ENCODE data around the gene CEP57L1. TPM values are rescaled to one million over a fixed set of nuclear protein-coding genes. Genes with fewer than 3 reads are reported as not detected.

Gene CEP57L1
- total and polyA plus RNA-seq, 2 experiments from 2014 or later, result 17.1 to 20.2 TPM

DNA sequence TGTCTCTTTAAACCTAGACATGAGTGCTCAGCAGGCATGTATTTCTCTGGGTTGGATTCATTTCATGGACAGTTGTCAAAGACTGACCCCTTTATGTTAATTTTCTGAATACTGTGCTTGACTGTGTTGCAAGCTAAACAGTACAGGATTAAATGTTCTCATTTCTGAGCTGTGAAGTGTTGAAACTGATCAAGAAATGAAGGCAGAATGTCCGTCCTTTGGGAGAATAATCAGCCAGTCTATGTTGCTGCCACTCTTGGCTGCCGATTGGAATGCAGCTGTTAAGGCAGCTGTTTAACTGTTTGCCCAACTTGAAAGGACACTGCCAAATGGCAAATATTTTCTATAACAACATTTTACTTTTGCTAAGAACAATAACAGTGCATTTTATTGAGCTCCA, 87.3 kb downstream of the CEP57L1 start:
- Histone ChIP-seq H3F3A (replicated peaks; ENCODE audit: low read depth) (no peaks in the 10 kb centered on the region), H4K20me1 (replicated peaks; ENCODE audit: insufficient read depth) (no peaks in the 10 kb centered on the region), H3K4me3 (no peak overlapping the region), H3K9me2 (ENCODE audit: insufficient read depth) (no peaks in the 10 kb centered on the region), H2AFZ (peak overlapping the region; percentile 52; the same call in 1 of the 2 replicates), H3K79me2 (replicated peaks; ENCODE audit: insufficient read depth) (no peaks in the 10 kb centered on the region), H3K27ac (ENCODE audit: low read depth) (no peak overlapping the region), H3K4me1 (ENCODE audit: insufficient read depth) (no peaks in the 10 kb centered on the region), H3K36me3 (ENCODE audit: insufficient read depth) (no peaks in the 10 kb centered on the region), H3K27me3 (ENCODE audit: insufficient read depth) (no peaks in the 10 kb centered on the region), H3K4me2 (no peak overlapping the region)
- Mint-ChIP-seq H3K9me3 (no peaks in the 10 kb centered on the region), H3K27me3 (ENCODE audit: insufficient read depth, low read depth, poor library complexity) (peaks cover 2% of the 10 kb centered on the region), H3K27ac (no peak overlapping the region), H3K4me3 (no peak overlapping the region), H3K4me1 (peaks cover 23% of the 10 kb centered on the region), H3K36me3 (ENCODE audit: low read depth) (no peaks in the 10 kb centered on the region)
- ATAC-seq (no peak), DNase-seq (ENCODE audit: low spot score) (no peak)
- TF ChIP-seq EZH2 (IDR thresholded peaks at IDR 0.05; ENCODE audit: low read depth, unreplicated experiment) (no peak), JUNB (IDR thresholded peaks at IDR 0.05; ENCODE audit: unreplicated experiment) (no peak), EZH2phosphoT487 (IDR thresholded peaks at IDR 0.05; ENCODE audit: unreplicated experiment) (no peak), ZNF331 (CRISPR knock-in tag; IDR thresholded peaks at IDR 0.05; ENCODE audit: low read depth) (no peak), NANOG (IDR thresholded peaks at IDR 0.05; ENCODE audit: borderline replicate concordance) (no peak)
- TF ChIP-seq, protein P1, sequence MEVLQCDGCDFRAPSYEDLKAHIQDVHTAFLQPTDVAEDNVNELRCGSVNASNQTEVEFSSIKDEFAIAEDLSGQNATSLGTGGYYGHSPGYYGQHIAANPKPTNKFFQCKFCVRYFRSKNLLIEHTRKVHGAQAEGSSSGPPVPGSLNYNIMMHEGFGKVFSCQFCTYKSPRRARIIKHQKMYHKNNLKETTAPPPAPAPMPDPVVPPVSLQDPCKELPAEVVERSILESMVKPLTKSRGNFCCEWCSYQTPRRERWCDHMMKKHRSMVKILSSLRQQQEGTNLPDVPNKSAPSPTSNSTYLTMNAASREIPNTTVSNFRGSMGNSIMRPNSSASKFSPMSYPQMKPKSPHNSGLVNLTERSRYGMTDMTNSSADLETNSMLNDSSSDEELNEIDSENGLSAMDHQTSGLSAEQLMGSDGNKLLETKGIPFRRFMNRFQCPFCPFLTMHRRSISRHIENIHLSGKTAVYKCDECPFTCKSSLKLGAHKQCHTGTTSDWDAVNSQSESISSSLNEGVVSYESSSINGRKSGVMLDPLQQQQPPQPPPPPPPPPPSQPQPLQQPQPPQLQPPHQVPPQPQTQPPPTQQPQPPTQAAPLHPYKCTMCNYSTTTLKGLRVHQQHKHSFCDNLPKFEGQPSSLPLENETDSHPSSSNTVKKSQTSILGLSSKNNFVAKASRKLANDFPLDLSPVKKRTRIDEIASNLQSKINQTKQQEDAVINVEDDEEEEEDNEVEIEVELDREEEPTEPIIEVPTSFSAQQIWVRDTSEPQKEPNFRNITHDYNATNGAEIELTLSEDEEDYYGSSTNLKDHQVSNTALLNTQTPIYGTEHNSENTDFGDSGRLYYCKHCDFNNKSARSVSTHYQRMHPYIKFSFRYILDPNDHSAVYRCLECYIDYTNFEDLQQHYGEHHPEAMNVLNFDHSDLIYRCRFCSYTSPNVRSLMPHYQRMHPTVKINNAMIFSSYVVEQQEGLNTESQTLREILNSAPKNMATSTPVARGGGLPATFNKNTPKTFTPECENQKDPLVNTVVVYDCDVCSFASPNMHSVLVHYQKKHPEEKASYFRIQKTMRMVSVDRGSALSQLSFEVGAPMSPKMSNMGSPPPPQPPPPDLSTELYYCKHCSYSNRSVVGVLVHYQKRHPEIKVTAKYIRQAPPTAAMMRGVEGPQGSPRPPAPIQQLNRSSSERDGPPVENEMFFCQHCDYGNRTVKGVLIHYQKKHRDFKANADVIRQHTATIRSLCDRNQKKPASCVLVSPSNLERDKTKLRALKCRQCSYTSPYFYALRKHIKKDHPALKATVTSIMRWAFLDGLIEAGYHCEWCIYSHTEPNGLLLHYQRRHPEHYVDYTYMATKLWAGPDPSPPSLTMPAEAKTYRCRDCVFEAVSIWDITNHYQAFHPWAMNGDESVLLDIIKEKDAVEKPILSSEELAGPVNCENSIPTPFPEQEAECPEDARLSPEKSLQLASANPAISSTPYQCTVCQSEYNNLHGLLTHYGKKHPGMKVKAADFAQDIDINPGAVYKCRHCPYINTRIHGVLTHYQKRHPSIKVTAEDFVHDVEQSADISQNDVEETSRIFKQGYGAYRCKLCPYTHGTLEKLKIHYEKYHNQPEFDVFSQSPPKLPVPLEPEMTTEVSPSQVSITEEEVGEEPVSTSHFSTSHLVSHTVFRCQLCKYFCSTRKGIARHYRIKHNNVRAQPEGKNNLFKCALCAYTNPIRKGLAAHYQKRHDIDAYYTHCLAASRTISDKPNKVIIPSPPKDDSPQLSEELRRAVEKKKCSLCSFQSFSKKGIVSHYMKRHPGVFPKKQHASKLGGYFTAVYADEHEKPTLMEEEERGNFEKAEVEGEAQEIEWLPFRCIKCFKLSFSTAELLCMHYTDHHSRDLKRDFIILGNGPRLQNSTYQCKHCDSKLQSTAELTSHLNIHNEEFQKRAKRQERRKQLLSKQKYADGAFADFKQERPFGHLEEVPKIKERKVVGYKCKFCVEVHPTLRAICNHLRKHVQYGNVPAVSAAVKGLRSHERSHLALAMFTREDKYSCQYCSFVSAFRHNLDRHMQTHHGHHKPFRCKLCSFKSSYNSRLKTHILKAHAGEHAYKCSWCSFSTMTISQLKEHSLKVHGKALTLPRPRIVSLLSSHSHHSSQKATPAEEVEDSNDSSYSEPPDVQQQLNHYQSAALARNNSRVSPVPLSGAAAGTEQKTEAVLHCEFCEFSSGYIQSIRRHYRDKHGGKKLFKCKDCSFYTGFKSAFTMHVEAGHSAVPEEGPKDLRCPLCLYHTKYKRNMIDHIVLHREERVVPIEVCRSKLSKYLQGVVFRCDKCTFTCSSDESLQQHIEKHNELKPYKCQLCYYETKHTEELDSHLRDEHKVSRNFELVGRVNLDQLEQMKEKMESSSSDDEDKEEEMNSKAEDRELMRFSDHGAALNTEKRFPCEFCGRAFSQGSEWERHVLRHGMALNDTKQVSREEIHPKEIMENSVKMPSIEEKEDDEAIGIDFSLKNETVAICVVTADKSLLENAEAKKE (CRISPR knock-in tag; IDR thresholded peaks at IDR 0.05), result no peak
- TF ChIP-seq, protein P2, sequence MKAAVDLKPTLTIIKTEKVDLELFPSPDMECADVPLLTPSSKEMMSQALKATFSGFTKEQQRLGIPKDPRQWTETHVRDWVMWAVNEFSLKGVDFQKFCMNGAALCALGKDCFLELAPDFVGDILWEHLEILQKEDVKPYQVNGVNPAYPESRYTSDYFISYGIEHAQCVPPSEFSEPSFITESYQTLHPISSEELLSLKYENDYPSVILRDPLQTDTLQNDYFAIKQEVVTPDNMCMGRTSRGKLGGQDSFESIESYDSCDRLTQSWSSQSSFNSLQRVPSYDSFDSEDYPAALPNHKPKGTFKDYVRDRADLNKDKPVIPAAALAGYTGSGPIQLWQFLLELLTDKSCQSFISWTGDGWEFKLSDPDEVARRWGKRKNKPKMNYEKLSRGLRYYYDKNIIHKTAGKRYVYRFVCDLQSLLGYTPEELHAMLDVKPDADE (IDR thresholded peaks at IDR 0.05), result no peak
- TF ChIP-seq, protein P3, sequence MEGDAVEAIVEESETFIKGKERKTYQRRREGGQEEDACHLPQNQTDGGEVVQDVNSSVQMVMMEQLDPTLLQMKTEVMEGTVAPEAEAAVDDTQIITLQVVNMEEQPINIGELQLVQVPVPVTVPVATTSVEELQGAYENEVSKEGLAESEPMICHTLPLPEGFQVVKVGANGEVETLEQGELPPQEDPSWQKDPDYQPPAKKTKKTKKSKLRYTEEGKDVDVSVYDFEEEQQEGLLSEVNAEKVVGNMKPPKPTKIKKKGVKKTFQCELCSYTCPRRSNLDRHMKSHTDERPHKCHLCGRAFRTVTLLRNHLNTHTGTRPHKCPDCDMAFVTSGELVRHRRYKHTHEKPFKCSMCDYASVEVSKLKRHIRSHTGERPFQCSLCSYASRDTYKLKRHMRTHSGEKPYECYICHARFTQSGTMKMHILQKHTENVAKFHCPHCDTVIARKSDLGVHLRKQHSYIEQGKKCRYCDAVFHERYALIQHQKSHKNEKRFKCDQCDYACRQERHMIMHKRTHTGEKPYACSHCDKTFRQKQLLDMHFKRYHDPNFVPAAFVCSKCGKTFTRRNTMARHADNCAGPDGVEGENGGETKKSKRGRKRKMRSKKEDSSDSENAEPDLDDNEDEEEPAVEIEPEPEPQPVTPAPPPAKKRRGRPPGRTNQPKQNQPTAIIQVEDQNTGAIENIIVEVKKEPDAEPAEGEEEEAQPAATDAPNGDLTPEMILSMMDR (conservative IDR thresholded peaks at IDR 0.05; ENCODE audit: low read depth in 2 of 2), result no peak

All from GM23338 (cell line).